ENCODE measurements around the gene BMPER. TPM values are rescaled to one million over a fixed set of nuclear protein-coding genes. Genes with fewer than 3 reads are reported as not detected.

Gene BMPER
- total RNA-seq, 1 donor, result 11.2 TPM

DNA sequence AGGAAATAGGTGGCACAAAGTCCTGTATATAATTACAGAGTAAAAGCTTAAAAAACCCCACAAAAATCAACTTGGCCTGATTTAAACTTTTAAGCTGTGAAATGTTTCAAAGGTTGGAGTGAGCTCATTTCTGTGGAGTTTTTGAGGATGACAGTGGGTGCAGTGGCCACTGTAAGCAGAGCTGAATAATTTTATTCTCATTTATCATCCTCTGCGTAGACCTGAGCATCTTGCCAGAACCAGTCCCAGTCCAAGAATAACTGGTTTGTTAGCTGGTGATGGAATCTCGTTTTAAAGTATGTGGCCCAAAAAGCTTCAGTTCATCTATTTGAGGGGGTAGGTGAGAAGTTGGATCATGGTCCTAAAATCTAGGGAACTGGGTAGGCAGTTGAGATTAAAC lies 4.4 kb downstream of the BMPER start:
- Histone ChIP-seq H4K20me1 (ENCODE audit: insufficient read depth, low read length) (no peaks in the 10 kb centered on the region), H3K27ac (ENCODE audit: low read depth, low read length) (peak overlapping the region; percentile 90), H3K27me3 (ENCODE audit: insufficient read depth, low read length) (no peaks in the 10 kb centered on the region), H3K9me3 (ENCODE audit: low read depth, low read length) (no peaks in the 10 kb centered on the region), H2AFZ (ENCODE audit: low read length) (no peak overlapping the region), H3K4me1 (ENCODE audit: insufficient read depth, low read length) (peaks cover 32% of the 10 kb centered on the region), H3K36me3 (ENCODE audit: insufficient read depth, low read length) (peaks cover 31% of the 10 kb centered on the region), H3K79me2 (ENCODE audit: insufficient read depth, low read length) (peaks cover 18% of the 10 kb centered on the region), H3K4me2 (ENCODE audit: insufficient read depth, low read length) (peak overlapping the region; percentile 49), H3K4me3 (ENCODE audit: insufficient read depth, low read length) (no peak overlapping the region)
- TF ChIP-seq CTCF (IDR thresholded peaks at IDR 0.05; ENCODE audit: extremely low read depth, low read depth, low read length), result no peak
- peak; percentile 90 for DNase-seq (ENCODE audit: insufficient read length, low spot score, missing footprints)

GRCh38 chr7:33910756-33911155 lies 5.4 kb downstream of the BMPER start:
- peaks cover 37% of the 10 kb centered on the region for H3K36me3 ChIP-seq (ENCODE audit: insufficient read depth, low read length)
- no peaks in the 10 kb centered on the region for H3K27me3 ChIP-seq (ENCODE audit: insufficient read depth, low read length)
- H3K27ac ChIP-seq (ENCODE audit: low read depth, low read length), result peak overlapping the region; percentile 90
- no peak overlapping the region for H2AFZ ChIP-seq (ENCODE audit: low read length)
- H3K4me2 ChIP-seq (ENCODE audit: insufficient read depth, low read length), result no peak overlapping the region
- DNase-seq (ENCODE audit: insufficient read length, low spot score, missing footprints), result no peak
- H3K9me3 ChIP-seq (ENCODE audit: low read depth, low read length), result no peaks in the 10 kb centered on the region
- H4K20me1 ChIP-seq (ENCODE audit: insufficient read depth, low read length), result no peaks in the 10 kb centered on the region
- TF ChIP-seq CTCF (IDR thresholded peaks at IDR 0.05; ENCODE audit: extremely low read depth, low read depth, low read length), result no peak
- H3K4me3 ChIP-seq (ENCODE audit: insufficient read depth, low read length), result no peak overlapping the region
- peaks cover 32% of the 10 kb centered on the region for H3K4me1 ChIP-seq (ENCODE audit: insufficient read depth, low read length)
- peaks cover 17% of the 10 kb centered on the region for H3K79me2 ChIP-seq (ENCODE audit: insufficient read depth, low read length)

- no peak for DNase-seq (ENCODE audit: insufficient read length, low spot score, missing footprints)
- Histone ChIP-seq H3K27ac (ENCODE audit: low read depth, low read length) (no peak overlapping the region), H3K79me2 (ENCODE audit: insufficient read depth, low read length) (peaks cover 16% of the 10 kb centered on the region), H3K4me2 (ENCODE audit: insufficient read depth, low read length) (no peak overlapping the region), H3K27me3 (ENCODE audit: insufficient read depth, low read length) (no peaks in the 10 kb centered on the region), H3K9me3 (ENCODE audit: low read depth, low read length) (no peaks in the 10 kb centered on the region), H3K4me3 (ENCODE audit: insufficient read depth, low read length) (no peak overlapping the region), H3K4me1 (ENCODE audit: insufficient read depth, low read length) (peaks cover 23% of the 10 kb centered on the region), H4K20me1 (ENCODE audit: insufficient read depth, low read length) (no peaks in the 10 kb centered on the region), H3K36me3 (ENCODE audit: insufficient read depth, low read length) (peaks cover 42% of the 10 kb centered on the region), H2AFZ (ENCODE audit: low read length) (no peak overlapping the region)
- TF ChIP-seq CTCF (IDR thresholded peaks at IDR 0.05; ENCODE audit: extremely low read depth, low read depth, low read length), result no peak
Measured at GRCh38 chr7:33916357-33917081, 11.2 kb downstream of the BMPER start.

GRCh38 chr7:33917661-33918060 lies 12.3 kb downstream of the BMPER start:
- Histone ChIP-seq H3K36me3 (ENCODE audit: insufficient read depth, low read length) (peaks cover 31% of the 10 kb centered on the region), H3K9me3 (ENCODE audit: low read depth, low read length) (no peaks in the 10 kb centered on the region), H3K4me1 (ENCODE audit: insufficient read depth, low read length) (peaks cover 32% of the 10 kb centered on the region), H3K79me2 (ENCODE audit: insufficient read depth, low read length) (peaks cover 15% of the 10 kb centered on the region), H3K27me3 (ENCODE audit: insufficient read depth, low read length) (no peaks in the 10 kb centered on the region), H3K4me3 (ENCODE audit: insufficient read depth, low read length) (no peak overlapping the region), H2AFZ (ENCODE audit: low read length) (no peak overlapping the region), H3K4me2 (ENCODE audit: insufficient read depth, low read length) (no peak overlapping the region), H3K27ac (ENCODE audit: low read depth, low read length) (no peak overlapping the region), H4K20me1 (ENCODE audit: insufficient read depth, low read length) (no peaks in the 10 kb centered on the region)
- no peak for TF ChIP-seq CTCF (IDR thresholded peaks at IDR 0.05; ENCODE audit: extremely low read depth, low read depth, low read length)
- DNase-seq (ENCODE audit: insufficient read length, low spot score, missing footprints), result no peak

All from osteoblast (primary cell).